ENCODE data around the gene CRISP1. TPM values are rescaled to one million over a fixed set of nuclear protein-coding genes. Genes with fewer than 3 reads are reported as not detected.

Gene CRISP1
- total RNA-seq, 2 donors from 2014 or later: not detected

GRCh38 chr6:49868951-49869529, 2.7 kb upstream of the CRISP1 start:
- no peak overlapping the region for H3K4me3 Mint-ChIP-seq
- ATAC-seq (no peak), DNase-seq (ENCODE audit: low spot score) (no peak)
- peaks cover 4% of the 10 kb centered on the region for H3K36me3 Mint-ChIP-seq
- H3K27me3 Mint-ChIP-seq: no peaks in the 10 kb centered on the region
- no peaks in the 10 kb centered on the region for H3K4me1 Mint-ChIP-seq (ENCODE audit: low read depth in 2 of 2)
- H3K27ac Mint-ChIP-seq: no peak overlapping the region
- peaks cover 11% of the 10 kb centered on the region for H3K9me3 Mint-ChIP-seq

GRCh38 chr6:49856282-49856681, 10.1 kb downstream of the CRISP1 start:
- no peaks in the 10 kb centered on the region for H3K36me3 Mint-ChIP-seq
- no peak overlapping the region for H3K27ac Mint-ChIP-seq
- H3K4me3 Mint-ChIP-seq: no peak overlapping the region
- no peaks in the 10 kb centered on the region for H3K27me3 Mint-ChIP-seq
- ATAC-seq (no peak), DNase-seq (ENCODE audit: low spot score) (no peak)
- H3K9me3 Mint-ChIP-seq: peaks cover 10% of the 10 kb centered on the region
- no peaks in the 10 kb centered on the region for H3K4me1 Mint-ChIP-seq (ENCODE audit: low read depth in 2 of 2)

- no peak for DNase-seq (ENCODE audit: low spot score)
- no peak for ATAC-seq
- H3K36me3 Mint-ChIP-seq: no peaks in the 10 kb centered on the region
- H3K4me1 Mint-ChIP-seq (ENCODE audit: low read depth in 2 of 2): no peaks in the 10 kb centered on the region
- no peaks in the 10 kb centered on the region for H3K27me3 Mint-ChIP-seq
- H3K9me3 Mint-ChIP-seq: peaks cover 10% of the 10 kb centered on the region
- no peak overlapping the region for H3K4me3 Mint-ChIP-seq
- H3K27ac Mint-ChIP-seq: no peak overlapping the region
These were observed 11.1 kb downstream of the CRISP1 start for GRCh38 chr6:49855221-49855620.

- H3K27ac Mint-ChIP-seq: no peak overlapping the region
- DNase-seq (ENCODE audit: low spot score): no peak
- H3K4me1 Mint-ChIP-seq (ENCODE audit: low read depth in 2 of 2): no peaks in the 10 kb centered on the region
These were observed 13.4 kb downstream of the CRISP1 start for GRCh38 chr6:49852975-49853374.

GRCh38 chr6:49849213-49849907, 17.0 kb downstream of the CRISP1 start:
- no peak for ATAC-seq
- no peaks in the 10 kb centered on the region for H3K27me3 Mint-ChIP-seq
- H3K36me3 Mint-ChIP-seq: no peaks in the 10 kb centered on the region

More at GRCh38 chr6:49852975-49853374, 13.4 kb downstream of the CRISP1 start:
- Mint-ChIP-seq H3K36me3 (no peaks in the 10 kb centered on the region), H3K4me3 (no peak overlapping the region), H3K9me3 (no peaks in the 10 kb centered on the region), H3K27me3 (no peaks in the 10 kb centered on the region)
- no peak for ATAC-seq

GRCh38 chr6:49847673-49848072, 18.7 kb downstream of the CRISP1 start:
- ATAC-seq (no peak), DNase-seq (ENCODE audit: low spot score) (no peak)
- Mint-ChIP-seq H3K4me3 (no peak overlapping the region), H3K4me1 (ENCODE audit: low read depth in 2 of 2) (no peaks in the 10 kb centered on the region), H3K36me3 (no peaks in the 10 kb centered on the region), H3K9me3 (peaks cover 4% of the 10 kb centered on the region), H3K27me3 (peaks cover 0 to under 1% of the 10 kb centered on the region in 2 donors), H3K27ac (no peak overlapping the region)

More at GRCh38 chr6:49849213-49849907, 17.0 kb downstream of the CRISP1 start:
- DNase-seq (ENCODE audit: low spot score): no peak
- H3K4me1 Mint-ChIP-seq (ENCODE audit: low read depth in 2 of 2): no peaks in the 10 kb centered on the region
- no peak overlapping the region for H3K27ac Mint-ChIP-seq
- no peaks in the 10 kb centered on the region for H3K9me3 Mint-ChIP-seq
- no peak overlapping the region for H3K4me3 Mint-ChIP-seq

GRCh38 chr6:49847014-49847413, 19.3 kb downstream of the CRISP1 start:
- Mint-ChIP-seq H3K27ac (no peak overlapping the region), H3K4me1 (ENCODE audit: low read depth in 2 of 2) (no peaks in the 10 kb centered on the region), H3K27me3 (peaks cover 0 to 2% of the 10 kb centered on the region in 2 donors), H3K4me3 (no peak overlapping the region), H3K36me3 (no peaks in the 10 kb centered on the region), H3K9me3 (peaks cover 7% of the 10 kb centered on the region)
- DNase-seq (ENCODE audit: low spot score) (no peak), ATAC-seq (no peak)

- no peak overlapping the region for H3K4me3 Mint-ChIP-seq
- peaks cover 7% of the 10 kb centered on the region for H3K9me3 Mint-ChIP-seq
- no peak for ATAC-seq
- no peaks in the 10 kb centered on the region for H3K4me1 Mint-ChIP-seq (ENCODE audit: low read depth in 2 of 2)
- no peak for DNase-seq (ENCODE audit: low spot score)
- peaks cover 0 to 2% of the 10 kb centered on the region in 2 donors for H3K27me3 Mint-ChIP-seq
- no peak overlapping the region for H3K27ac Mint-ChIP-seq
- H3K36me3 Mint-ChIP-seq: no peaks in the 10 kb centered on the region
These were observed 24.9 kb downstream of the CRISP1 start for GRCh38 chr6:49841424-49841823.

- Mint-ChIP-seq H3K4me3 (no peak overlapping the region), H3K27ac (no peak overlapping the region), H3K36me3 (no peaks in the 10 kb centered on the region), H3K4me1 (ENCODE audit: low read depth in 2 of 2) (no peaks in the 10 kb centered on the region), H3K27me3 (peaks cover 0 to 2% of the 10 kb centered on the region in 2 donors), H3K9me3 (peaks cover 9% of the 10 kb centered on the region)
- no peak for DNase-seq (ENCODE audit: low spot score)
- ATAC-seq: no peak
These were observed 26.4 kb downstream of the CRISP1 start for GRCh38 chr6:49839957-49840356.

- DNase-seq (ENCODE audit: low spot score): no peak
- Mint-ChIP-seq H3K4me1 (ENCODE audit: low read depth in 2 of 2) (no peaks in the 10 kb centered on the region), H3K27ac (no peak overlapping the region), H3K36me3 (no peaks in the 10 kb centered on the region), H3K4me3 (no peak overlapping the region), H3K27me3 (peaks cover 0 to 2% of the 10 kb centered on the region in 2 donors), H3K9me3 (peaks cover 9% of the 10 kb centered on the region)
- ATAC-seq: no peak
These were observed 27.2 kb downstream of the CRISP1 start for GRCh38 chr6:49839162-49839561.

GRCh38 chr6:49835140-49835539, 31.2 kb downstream of the CRISP1 start:
- DNase-seq (ENCODE audit: low spot score) (no peak), ATAC-seq (no peak)
- H3K27ac Mint-ChIP-seq: no peak overlapping the region
- no peak overlapping the region for H3K4me3 Mint-ChIP-seq
- H3K27me3 Mint-ChIP-seq: no peaks in the 10 kb centered on the region
- no peaks in the 10 kb centered on the region for H3K36me3 Mint-ChIP-seq
- no peaks in the 10 kb centered on the region for H3K4me1 Mint-ChIP-seq (ENCODE audit: low read depth in 2 of 2)
- H3K9me3 Mint-ChIP-seq: peaks cover 2% of the 10 kb centered on the region

- no peaks in the 10 kb centered on the region for H3K4me1 Mint-ChIP-seq (ENCODE audit: low read depth in 2 of 2)
- H3K36me3 Mint-ChIP-seq: no peaks in the 10 kb centered on the region
- no peak for ATAC-seq
- no peaks in the 10 kb centered on the region for H3K27me3 Mint-ChIP-seq
- H3K9me3 Mint-ChIP-seq: peaks cover 2% of the 10 kb centered on the region
- DNase-seq (ENCODE audit: low spot score): no peak
- no peak overlapping the region for H3K4me3 Mint-ChIP-seq
- no peak overlapping the region for H3K27ac Mint-ChIP-seq
These were observed 32.9 kb downstream of the CRISP1 start for GRCh38 chr6:49833386-49833785.

- H3K4me1 Mint-ChIP-seq (ENCODE audit: low read depth in 2 of 2): peaks cover 0 to 3% of the 10 kb centered on the region in 2 donors
- H3K9me3 Mint-ChIP-seq: peaks cover 5% of the 10 kb centered on the region
- no peaks in the 10 kb centered on the region for H3K36me3 Mint-ChIP-seq
- DNase-seq (ENCODE audit: low spot score) (no peak), ATAC-seq (no peak)
- H3K27me3 Mint-ChIP-seq: no peaks in the 10 kb centered on the region
- no peak overlapping the region for H3K4me3 Mint-ChIP-seq
- H3K27ac Mint-ChIP-seq: no peak overlapping the region
These were observed 39.5 kb downstream of the CRISP1 start for GRCh38 chr6:49826743-49827406.

GRCh38 chr6:49815166-49815565, 51.2 kb downstream of the CRISP1 start:
- no peak for ATAC-seq
- DNase-seq (ENCODE audit: low spot score): no peak
- H3K27ac Mint-ChIP-seq: no peak overlapping the region
- H3K4me1 Mint-ChIP-seq (ENCODE audit: low read depth in 2 of 2): no peaks in the 10 kb centered on the region
- no peaks in the 10 kb centered on the region for H3K36me3 Mint-ChIP-seq
- H3K4me3 Mint-ChIP-seq: no peak overlapping the region
- peaks cover 13% of the 10 kb centered on the region for H3K9me3 Mint-ChIP-seq
- no peaks in the 10 kb centered on the region for H3K27me3 Mint-ChIP-seq
